GM12878 (cell line): Measurements from ENCODE around the gene CCSER1. TPM values are rescaled to one million over a fixed set of nuclear protein-coding genes. Genes with fewer than 3 reads are reported as not detected.

Experiments used
- ATAC-seq: fragments of 200-7000 bp; cut with Tn5 transposase; 3 replicates; pipeline ENCODE4 v1.9.1; 2020; ENCODE audit warnings: mild to moderate bottlenecking, moderate library complexity
- BruUV-seq: library from RNA; stranded (reverse); fragments of 400-500 nt; replicated peaks from 2 replicates; lab custom pipeline; 2021; lab: Mats Ljungman, UMichigan
- CTCF ChIA-PET: fragments of 300-600 bp; sonication (Branson Sonifier 250); formaldehyde crosslinking; extraction: SDS; loops from one replicate; lab custom pipeline; 2021; ENCODE audit warnings: inconsistent platforms; lab: Yijun Ruan, JAX
- POLR2A ChIA-PET: fragments of 350-600 bp; formaldehyde crosslinking; extraction: SDS; loops from one replicate; lab custom pipeline; 2021; ENCODE audit warnings: inconsistent platforms; lab: Charles Lee
- RAD21 ChIA-PET: fragments of 300-600 bp; sonication (Branson Sonifier 250); formaldehyde crosslinking; loops from one replicate; lab custom pipeline; 2023; ENCODE audit warnings: antibody characterized with exemption; ENCODE audit not compliant: unreplicated experiment; lab: Charles Lee
- SMC1A ChIA-PET: fragments of 300-600 bp; sonication (Branson Sonifier 250); formaldehyde crosslinking; loops from one replicate; lab custom pipeline; 2023; ENCODE audit not compliant: unreplicated experiment, uncharacterized antibody; lab: Charles Lee
- DNase-seq: peaks from one replicate; pipeline ENCODE4 v3.0.0-alpha.2; 2011; ENCODE audit warnings: low read depth, low spot score
- FAIRE-seq: peaks from 3 replicates; lab custom pipeline; 2011; peaks lifted over from hg19 to GRCh38; lab: Jason Lieb, UNC
- H2AFZ ChIP-seq: 2 replicates; pipeline ENCODE4 v1.6.0; 2011; ENCODE audit warnings: low read depth, low read length, control low read depth; ENCODE audit not compliant: control insufficient read depth
- H3K27ac ChIP-seq: 2 replicates; pipeline ENCODE4 v1.5.1; 2011; ENCODE audit warnings: control low read depth; ENCODE audit not compliant: control insufficient read depth, insufficient read depth
- H3K27me3 ChIP-seq, 2 experiments: replicated peaks in 1 of 2; 2 replicates each; pipeline versions ENCODE4 v1.6.0 to v1.6.1; 2011; ENCODE audit warnings: low read length in 1 of 2; ENCODE audit not compliant: control insufficient read depth in 2 of 2, insufficient read depth in 2 of 2
- H3K36me3 ChIP-seq, 2 experiments: 2 replicates each; pipeline ENCODE4 v1.5.1; 2011; ENCODE audit warnings: low read length in 1 of 2; ENCODE audit not compliant: control insufficient read depth in 2 of 2, insufficient read depth in 2 of 2
- H3K4me1 ChIP-seq: 2 replicates; pipeline ENCODE4 v1.6.1; 2011; ENCODE audit warnings: mild to moderate bottlenecking, low read length, moderate library complexity, mixed read lengths; ENCODE audit not compliant: control insufficient read depth, insufficient read depth
- H3K4me2 ChIP-seq: 2 replicates; pipeline ENCODE4 v1.6.0; 2011; ENCODE audit warnings: control low read depth; ENCODE audit not compliant: control insufficient read depth, insufficient read depth
- H3K4me3 ChIP-seq: fragments of 200-600 bp; sonication (generic); 2 replicates; pipeline ENCODE4 v1.5.1; 2016
- H3K79me2 ChIP-seq: 2 replicates; pipeline ENCODE4 v1.6.0; 2011; ENCODE audit warnings: low read length; ENCODE audit not compliant: control insufficient read depth, insufficient read depth
- H3K9ac ChIP-seq: 2 replicates; pipeline ENCODE4 v1.8.0; 2011; ENCODE audit warnings: low read length, control low read depth, mixed read lengths; ENCODE audit not compliant: control insufficient read depth, insufficient read depth
- H3K9me3 ChIP-seq: replicated peaks from 3 replicates; pipeline ENCODE4 v1.5.1; 2011; ENCODE audit warnings: mild to moderate bottlenecking, low read length; ENCODE audit not compliant: control insufficient read depth, insufficient read depth
- H4K20me1 ChIP-seq: 2 replicates; pipeline ENCODE4 v1.6.0; 2011; ENCODE audit not compliant: control insufficient read depth, insufficient read depth
- CREB1 ChIP-seq: IDR thresholded peaks from 2 replicates; pipeline ENCODE4 v1.6.1; 2012; ENCODE audit warnings: low read depth, mild to moderate bottlenecking, inconsistent platforms
- HSF1 ChIP-seq: fragments of 150-350 bp; IDR thresholded peaks from 2 replicates; pipeline ENCODE4 v1.6.1; 2014; ENCODE audit warnings: mild to moderate bottlenecking, low read depth, low read length
- IKZF1 ChIP-seq: fragments of 450-650 bp; conservative IDR thresholded peaks from 2 replicates; pipeline ENCODE4 v1.6.1; 2017; ENCODE audit warnings: antibody characterized with exemption, mild to moderate bottlenecking
- IRF3 ChIP-seq: fragments of 450-650 bp; IDR thresholded peaks from 2 replicates; pipeline ENCODE4 v1.6.1; 2014; ENCODE audit warnings: mild to moderate bottlenecking
- NFIC ChIP-seq: IDR thresholded peaks from 2 replicates; pipeline ENCODE4 v1.6.1; 2012; ENCODE audit warnings: low read depth, mild to moderate bottlenecking, inconsistent platforms, low read length, moderate library complexity
- NFXL1 ChIP-seq: fragments of 450-650 bp; IDR thresholded peaks from 2 replicates; pipeline ENCODE4 v1.6.1; 2017; ENCODE audit warnings: antibody characterized with exemption, mild to moderate bottlenecking, borderline replicate concordance
- NRF1 ChIP-seq: conservative IDR thresholded peaks from 2 replicates; pipeline ENCODE4 v1.6.1; 2011; ENCODE audit warnings: mild to moderate bottlenecking, low read depth, low read length, improper control_type of control experiment
- PAX5 ChIP-seq: IDR thresholded peaks from 2 replicates; pipeline ENCODE4 v1.6.1; 2011; ENCODE audit warnings: low read depth, low read length, borderline replicate concordance
- PKNOX1 ChIP-seq: fragments of 450-650 bp; IDR thresholded peaks from 2 replicates; pipeline ENCODE4 v1.6.1; 2016; ENCODE audit warnings: mild to moderate bottlenecking
- SKIL ChIP-seq: fragments of 450-650 bp; IDR thresholded peaks from 2 replicates; pipeline ENCODE4 v1.6.1; 2017; ENCODE audit warnings: mild to moderate bottlenecking, low read depth, inconsistent platforms; ENCODE audit not compliant: poor library complexity, severe bottlenecking
- SMAD1 ChIP-seq: fragments of 450-650 bp; IDR thresholded peaks from 2 replicates; pipeline ENCODE4 v1.6.1; 2018; ENCODE audit warnings: mild to moderate bottlenecking, low read depth; ENCODE audit not compliant: partially characterized antibody
- SMC3 ChIP-seq: IDR thresholded peaks from 2 replicates; pipeline ENCODE4 v1.6.1; 2011; ENCODE audit warnings: low read length, improper control_type of control experiment, borderline replicate concordance
- ZBED1 ChIP-seq: IDR thresholded peaks from 2 replicates; pipeline ENCODE4 v1.6.1; 2016; ENCODE audit warnings: borderline replicate concordance
- ZNF24 ChIP-seq: fragments of 450-650 bp; IDR thresholded peaks from 2 replicates; pipeline ENCODE4 v1.6.1; 2017; ENCODE audit warnings: antibody characterized with exemption, mild to moderate bottlenecking
- ZNF592 ChIP-seq: fragments of 450-650 bp; IDR thresholded peaks from 2 replicates; pipeline ENCODE4 v1.6.1; 2017; ENCODE audit warnings: mild to moderate bottlenecking, moderate library complexity
- WGBS: methylation state at CpG from one replicate; pipeline ENCODE4 v1.1.6; 2016; ENCODE audit warnings: low lambda C conversion rate; ENCODE audit not compliant: insufficient replicate concordance, insufficient coverage; ENCODE audit errors: missing lambda C conversion rate; 5-methylcytosine and 5-hydroxymethylcytosine counted together
- in situ Hi-C: fragments of 300-500 bp; cut with MboI; formaldehyde crosslinking; loops from 9 replicates; pipeline ENCODE4 v1.14.3; 2018; ENCODE audit warnings: mixed read lengths
- intact Hi-C: fragments of 100-400 bp; cut with micrococcal nuclease; formaldehyde crosslinking; loops from one replicate; pipeline ENCODE4 v1.14.2; 2022; ENCODE audit not compliant: unreplicated experiment
- polyA plus RNA-seq, 11 experiments: library from polyadenylated mRNA; depleted of rRNA in 4 of 11; unstranded in 6 of 11; stranded (reverse) in 5 of 11; fragments of >200 nt; fragmentation: Nextera tagmentation in 4 of 11; fragmentation: Illumina TruSeq in 1 of 11; extraction: Ambion mirVana in 4 of 11; extraction: Trizol in 1 of 11; gene quantifications; 1 replicate in 1 of 11; 2 replicates in 10 of 11; pipeline versions ENCODE4 v1.2.1 to v1.2.3, GENCODE V29; 2011 to 2016; ENCODE audit warnings: inconsistent platforms in 2 of 11, missing spikeins in 2 of 11, low read depth in 1 of 11
- total RNA-seq, 4 experiments: library from RNA; depleted of rRNA in 3 of 4; stranded (reverse); fragments of >200 nt in 3 of 4; fragmentation: Illumina TruSeq in 1 of 4; extraction: Trizol in 1 of 4; gene quantifications; 2 replicates each; pipeline versions ENCODE4 v1.2.1 to v1.2.3, GENCODE V29; 2013 to 2021

Gene CCSER1
- total and polyA plus RNA-seq, 10 of the 15 experiments (the other 5 are each of a cell fraction or from before 2014, with no cell fraction given), result 0.22 to 2.7 (median 1.0) TPM

- SMC1A ChIA-PET, result no interaction called here
- intact Hi-C loops (no loop called here), in situ Hi-C loops (no loop called here)
- RAD21 ChIA-PET, result no interaction called here
- H2AFZ ChIP-seq, result no peak overlapping the region
- ATAC-seq (no peak), FAIRE-seq (no peak), DNase-seq (no peak)
- H4K20me1 ChIP-seq, result no peaks in the 10 kb centered on the region
- CTCF ChIA-PET, result interaction anchor here (2.5 kb wide), 1 partner anchor 15 kb away, joined by 11 read pairs; no protein-coding TSS in a partner anchor
- no peak overlapping the region for H3K9ac ChIP-seq
- no peaks in the 10 kb centered on the region for H3K4me1 ChIP-seq
- no peak overlapping the region for H3K27ac ChIP-seq
- no peak overlapping the region for H3K4me2 ChIP-seq
- no TSS peak for BruUV-seq
- POLR2A ChIA-PET, result no interaction called here
- WGBS, result 14% methylated on average over 4 of the region's 4 CpGs
- H3K4me3 ChIP-seq, result no peak overlapping the region
- H3K27me3 ChIP-seq, result no peaks in the 10 kb centered on the region
- no peaks in the 10 kb centered on the region for H3K36me3 ChIP-seq
- no peaks in the 10 kb centered on the region for H3K9me3 ChIP-seq
- H3K79me2 ChIP-seq, result no peaks in the 10 kb centered on the region
- TF ChIP-seq ZNF592 (no peak), SMAD1 (no peak), NFXL1 (no peak), IKZF1 (no peak), PAX5 (no peak), IRF3 (no peak), SKIL (no peak), PKNOX1 (no peak), ZBED1 (no peak), SMC3 (no peak), ZNF24 (no peak), HSF1 (no peak), NFIC (no peak), NRF1 (no peak), CREB1 (no peak)
Measured at GRCh38 chr4:91128519-91128918, 1001.3 kb downstream of the CCSER1 start.
